Heart left ventricle (tissue), 16 donors: Measurements from ENCODE around the gene IRAK2. TPM values are rescaled to one million over a fixed set of nuclear protein-coding genes. Genes with fewer than 3 reads are reported as not detected.

Experiments used
- ATAC-seq, 4 donors: fragments of 200-7000 bp; cut with Tn5 transposase; one replicate each; pipeline ENCODE4 v1.9.1; 2020 to 2022; ENCODE audit warnings: moderate library complexity in 4 of 4, mild to moderate bottlenecking in 3 of 4, moderate number of reproducible peaks in 1 of 4
- DNase-seq, 5 donors: peaks; one replicate each; pipeline ENCODE4 v3.0.0-alpha.2; 2020
- H3K27ac ChIP-seq, 12 donors: fragments of 200-600 bp; sonication (generic) in 4 of 12; one replicate each; pipeline versions ENCODE4 v1.5.0 to v1.8.0; 2016 to 2022; ENCODE audit warnings: mild to moderate bottlenecking in 2 of 12
- H3K27me3 ChIP-seq, 9 donors: fragments of 200-600 bp; sonication (generic) in 2 of 9; one replicate each; pipeline versions ENCODE4 v1.5.1 to v1.8.0; 2016 to 2022; ENCODE audit warnings: mild to moderate bottlenecking in 3 of 9
- H3K36me3 ChIP-seq, 9 donors: fragments of 200-600 bp; sonication (generic) in 2 of 9; one replicate each; pipeline versions ENCODE4 v1.5.0 to v1.8.0; 2018 to 2022; ENCODE audit warnings: mild to moderate bottlenecking in 2 of 9
- H3K4me1 ChIP-seq, 12 donors: fragments of 200-600 bp; sonication (generic) in 4 of 12; one replicate each; pipeline versions ENCODE4 v1.5.0 to v1.8.0; 2016 to 2022; ENCODE audit warnings: mild to moderate bottlenecking in 3 of 12
- H3K4me3 ChIP-seq, 12 donors: fragments of 200-600 bp; sonication (generic) in 4 of 12; one replicate each; pipeline versions ENCODE4 v1.5.0 to v1.8.0; 2017 to 2022; ENCODE audit warnings: mild to moderate bottlenecking in 9 of 12, moderate library complexity in 4 of 12
- H3K9me3 ChIP-seq, 12 donors: fragments of 200-600 bp; sonication (generic) in 4 of 12; one replicate each; pipeline versions ENCODE4 v1.5.0 to v1.8.0; 2016 to 2022; ENCODE audit warnings: mild to moderate bottlenecking in 1 of 12
- CTCF ChIP-seq, 12 donors: fragments of 200-600 bp; sonication (generic) in 4 of 12; IDR thresholded peaks; one replicate each; pipeline versions ENCODE4 v1.5.0 to v1.8.0; 2018 to 2022; ENCODE audit warnings: antibody characterized with exemption in 12 of 12, mild to moderate bottlenecking in 5 of 12
- POLR2A ChIP-seq, 2 donors: fragments of 450-650 bp; IDR thresholded peaks; one replicate each; pipeline ENCODE4 v1.6.1; 2017; ENCODE audit warnings: antibody characterized with exemption in 2 of 2, mild to moderate bottlenecking in 2 of 2, moderate library complexity in 2 of 2
- WGBS, 4 donors: extraction: QIAGEN DNeasy Blood & Tissue Kit in 2 of 4; methylation state at CpG; one replicate each; pipeline versions ENCODE4 v1.1.5 to v1.1.7; 2013 to 2018; 5-methylcytosine and 5-hydroxymethylcytosine counted together
- intact Hi-C, 10 donors: fragments of 100-400 bp; cut with DNase I; formaldehyde crosslinking; loops; one replicate each; pipeline versions ENCODE4 v1.11.1 to v1.14.2; 2022
- polyA plus RNA-seq, 2 donors: library from polyadenylated mRNA; stranded (reverse); fragments of 200-250 nt; gene quantifications; one replicate each; pipeline ENCODE4 v1.2.3, GENCODE V29; 2013
- total RNA-seq, 9 donors: library from RNA; depleted of rRNA in 2 of 9; stranded (reverse); fragments of >200 nt in 2 of 9; fragmentation: NEBNext Ultra II Directional in 3 of 9; extraction: Animal tissue kit (Norgen Biotek cat#: 25700) in 3 of 9; gene quantifications; one replicate each; pipeline versions ENCODE4 v1.1.0 to v1.2.4, GENCODE V29; 2016 to 2023
- donor health status: ischemic (EF 13 %, LVEDD 7.1; RV severe dilation, severe dysfunction).
- donor health status: healthy with polysubstance abuse.
- donor health status: DM: no; HTN: yes; CAD: no.
- donor health status: DM: no; HTN: no; CAD: no.
- donor health status: ischemic (EF 25% LVEDD 6.9; RV normal size, moderate dysfunction).
- donor health status: ischemic (EF 25% LVEDD 5.7; RV mildly dilated, moderate dysfunction).
- donor health status: healthy.
- donor health status: DM: yes; HTN: yes; CAD: no.
- donor health status: ischemic (EF 35%, LVEDD 5.7; RV mildly dilated, moderate dysfunction).
- donor health status: nonischemic (EF 11% LVEDD 7.7; RV severe dilation, severe dysfunction).
- donor health status: DM: yes; HTN: yes; CAD: no.
- donor health status: PGD.
- donor health status: ischemic (EF 29% LVEDD 5.4; RV normal size, mild dysfunction).
- donor health status: nonischemic (EF 23%, LVEDD 6.1; RV moderate dilation, normal function).

Gene IRAK2
- total and polyA plus RNA-seq, 11 donors, result 0.46 to 6.3 (median 1.4) TPM

DNA sequence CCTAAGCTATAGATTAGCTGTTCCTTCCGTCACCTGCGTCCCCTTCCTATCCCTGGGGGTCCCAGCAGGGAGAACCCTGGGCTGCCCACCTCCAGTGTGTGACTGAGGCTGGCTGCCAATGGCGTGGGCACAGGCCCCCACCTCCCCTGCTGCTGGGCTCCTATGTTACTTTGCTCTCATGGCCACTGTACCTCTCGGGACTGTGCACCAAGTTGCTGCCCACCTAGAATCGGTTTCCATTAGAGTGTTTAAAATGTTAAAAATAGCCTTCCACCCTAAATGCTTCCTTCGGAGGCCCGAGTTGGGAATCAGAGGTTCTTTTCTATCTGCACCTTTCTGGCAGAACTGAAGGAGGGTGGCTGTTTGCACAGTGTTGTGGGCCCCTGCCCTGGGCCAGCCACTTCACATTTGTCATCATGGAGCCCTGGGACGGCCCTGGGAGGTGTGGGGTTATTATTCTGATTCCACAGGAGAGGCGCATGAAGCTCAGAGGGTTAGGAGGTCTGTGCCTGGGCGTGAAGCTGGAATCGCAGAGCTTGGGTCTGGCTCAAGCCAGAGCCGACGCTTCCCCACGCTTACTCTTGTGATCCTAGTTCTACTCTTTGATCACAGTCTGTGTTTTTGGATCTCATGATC is 29.1 kb downstream of the IRAK2 start:
- Histone ChIP-seq H3K9me3 (no peaks in the 10 kb centered on the region), H3K36me3 (no peaks in the 10 kb centered on the region), H3K27me3 (no peaks in the 10 kb centered on the region), H3K4me3 (no peak overlapping the region), H3K4me1 (peaks cover 5 to 95% (median 65%) of the 10 kb centered on the region in 12 donors), H3K27ac (peak overlapping the region; percentile 63 to 96 (median 88))
- no peak for DNase-seq
- TF ChIP-seq CTCF (IDR thresholded peaks at IDR 0.05), result no peak
- no peak for TF ChIP-seq POLR2A (IDR thresholded peaks at IDR 0.05)
- 58 to 78% (median 65%) methylated on average over 14 of the region's 14 CpGs for WGBS, 4 donors
- ATAC-seq, result peak in 1 of 4 donors; percentile 2
- intact Hi-C loops, result no loop called here

GRCh38 chr3:10194328-10195071 is 29.8 kb downstream of the IRAK2 start:
- peak overlapping the region; percentile 63 to 96 (median 88) for H3K27ac ChIP-seq
- H3K27me3 ChIP-seq, result no peaks in the 10 kb centered on the region
- DNase-seq (peak in 4 of 5 donors; percentile 34 to 62 (median 55)), ATAC-seq (peak; percentile 42 to 63 (median 50))
- H3K36me3 ChIP-seq, result no peaks in the 10 kb centered on the region
- intact Hi-C loops, result no loop called here
- TF ChIP-seq POLR2A (IDR thresholded peaks at IDR 0.05), result peak in 1 of 2 donors; percentile 40
- TF ChIP-seq CTCF (IDR thresholded peaks at IDR 0.05), result no peak
- no peaks in the 10 kb centered on the region for H3K9me3 ChIP-seq
- 58 to 69% (median 66%) methylated on average over 11 of the region's 11 CpGs for WGBS, 4 donors
- H3K4me3 ChIP-seq, result no peak overlapping the region
- peaks cover 5 to 95% (median 61%) of the 10 kb centered on the region in 12 donors for H3K4me1 ChIP-seq

DNA sequence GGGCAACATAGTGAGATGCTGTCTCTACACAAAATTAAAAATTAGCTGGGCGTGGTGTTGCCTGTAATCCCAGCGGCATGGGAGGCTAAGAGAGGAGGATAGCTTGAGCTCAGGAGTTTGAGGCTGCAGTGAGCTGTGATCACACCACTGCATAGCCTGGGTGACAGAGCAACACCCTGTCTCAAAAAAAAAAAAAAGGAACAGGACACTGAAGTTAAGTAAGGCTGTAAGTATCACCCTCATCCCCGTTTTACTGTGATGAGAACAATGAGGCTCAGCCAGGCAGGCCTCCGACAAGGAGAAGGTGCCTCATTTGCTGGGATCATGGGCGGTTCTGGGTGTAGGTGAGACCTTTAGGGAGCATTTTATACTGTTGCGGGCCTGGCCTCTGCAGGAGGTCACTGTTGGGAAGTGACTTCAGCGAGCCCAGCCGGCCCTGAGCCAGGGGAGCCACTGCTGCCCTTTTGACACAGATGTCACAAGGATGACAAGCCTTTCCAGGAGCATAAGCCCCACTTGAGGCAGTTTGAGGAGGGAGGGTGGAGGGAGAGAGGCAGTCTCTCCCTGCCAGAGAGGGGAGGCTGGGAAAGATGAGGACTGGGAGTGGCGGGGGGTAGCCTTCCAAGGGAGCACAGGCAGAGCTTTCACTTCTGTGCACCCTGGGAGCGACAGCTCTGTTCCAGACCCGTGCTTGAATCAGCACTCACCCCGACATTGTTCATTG is 30.8 kb downstream of the IRAK2 start:
- WGBS, 4 donors, result 81 to 88% (median 83%) methylated on average over 12 of the region's 12 CpGs
- Histone ChIP-seq H3K4me3 (no peak overlapping the region), H3K9me3 (no peaks in the 10 kb centered on the region), H3K36me3 (peaks cover 0 to 3% (median 0%) of the 10 kb centered on the region in 9 donors), H3K4me1 (peaks cover 5 to 88% (median 51%) of the 10 kb centered on the region in 12 donors), H3K27me3 (no peaks in the 10 kb centered on the region), H3K27ac (peak overlapping the region in 10 of 12 donors; percentile 63 to 96 (median 90))
- peak in 2 of 5 donors; percentile 36 to 57 for DNase-seq
- no peak for TF ChIP-seq CTCF (IDR thresholded peaks at IDR 0.05)
- TF ChIP-seq POLR2A (IDR thresholded peaks at IDR 0.05), result no peak
- intact Hi-C loops, result no loop called here
- peak in 1 of 4 donors; percentile 3 for ATAC-seq
